ENCODE data around the gene NCAPG2.
"Not testable (repeated sequence)": the region's sequence is repeated elsewhere in the genome, so short reads cannot be mapped to it uniquely, and the experiment has no call there.

Gene NCAPG2

GRCh38 chr7:158676906-158677305 is 27.7 kb downstream of the NCAPG2 start:
- in situ Hi-C loops (cut with HindIII; ENCODE audit: low sequenced_read_pairs): no loop called here

DNA sequence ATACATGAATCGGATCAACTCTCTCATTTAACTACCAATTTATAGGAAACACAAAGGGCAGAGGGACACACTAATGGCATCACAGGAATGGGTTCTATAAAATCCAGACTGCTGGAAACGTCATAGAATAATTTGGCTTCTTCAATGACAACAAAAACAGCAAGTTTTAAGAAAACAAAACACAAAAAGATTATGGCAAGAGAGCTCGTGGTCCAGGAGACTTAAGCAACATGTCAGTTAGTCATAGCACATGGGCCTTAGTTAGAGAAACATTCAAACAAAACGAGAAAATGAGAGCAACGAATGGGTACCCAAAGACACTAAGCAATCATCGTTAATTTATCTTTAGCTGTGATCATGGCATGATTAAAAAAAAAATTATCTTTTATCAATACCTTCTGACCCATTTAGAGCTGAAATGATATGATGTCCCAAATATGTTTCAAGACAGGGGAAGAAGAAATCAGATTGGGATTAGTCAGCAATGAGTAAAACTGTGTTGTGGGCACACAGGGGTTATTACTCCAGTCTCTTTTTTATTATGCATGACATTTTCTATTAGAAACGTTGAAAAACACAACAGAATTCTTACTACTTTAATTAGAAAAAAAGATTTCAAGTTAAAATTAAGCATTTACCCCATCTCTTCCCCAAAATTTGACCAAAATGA is 28.3 kb downstream of the NCAPG2 start:
- in situ Hi-C loops (cut with HindIII; ENCODE audit: low sequenced_read_pairs): no loop called here

- in situ Hi-C loops (cut with HindIII; ENCODE audit: low sequenced_read_pairs): no loop called here
These were observed 31.6 kb downstream of the NCAPG2 start for GRCh38 chr7:158672975-158673374.

DNA sequence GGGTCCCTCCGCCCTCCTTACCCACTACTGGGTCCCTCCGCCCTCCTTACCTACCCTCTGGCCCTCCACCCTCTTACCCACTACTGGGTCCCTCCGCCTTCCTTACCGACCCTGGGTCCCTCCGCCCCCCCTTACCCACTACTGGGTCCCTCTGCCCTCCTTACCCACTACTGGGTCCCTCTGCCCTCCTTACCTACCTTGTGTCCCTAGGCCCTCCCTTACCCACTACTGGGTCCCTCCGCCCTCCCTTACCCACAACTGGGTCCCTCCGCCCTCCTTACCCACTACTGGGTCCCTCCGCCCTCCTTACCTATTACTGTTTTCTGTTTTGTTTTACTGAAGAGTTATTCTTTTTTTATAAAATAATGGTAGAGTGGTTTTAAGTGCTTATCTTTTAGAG is 36.5 kb downstream of the NCAPG2 start:
- in situ Hi-C loops (cut with HindIII; ENCODE audit: low sequenced_read_pairs): not testable (repeated sequence)

- in situ Hi-C loops (cut with HindIII; ENCODE audit: low sequenced_read_pairs): not testable (repeated sequence)
These were observed 37.5 kb downstream of the NCAPG2 start for GRCh38 chr7:158666966-158667678.

GRCh38 chr7:158666401-158666800 is 38.2 kb downstream of the NCAPG2 start:
- in situ Hi-C loops (cut with HindIII; ENCODE audit: low sequenced_read_pairs): no loop called here

- in situ Hi-C loops (cut with HindIII; ENCODE audit: low sequenced_read_pairs): no loop called here
These were observed 40.2 kb downstream of the NCAPG2 start for GRCh38 chr7:158664406-158664805.

- in situ Hi-C loops (cut with HindIII; ENCODE audit: low sequenced_read_pairs): no loop called here
These were observed 41.2 kb downstream of the NCAPG2 start for GRCh38 chr7:158663428-158663741.

DNA sequence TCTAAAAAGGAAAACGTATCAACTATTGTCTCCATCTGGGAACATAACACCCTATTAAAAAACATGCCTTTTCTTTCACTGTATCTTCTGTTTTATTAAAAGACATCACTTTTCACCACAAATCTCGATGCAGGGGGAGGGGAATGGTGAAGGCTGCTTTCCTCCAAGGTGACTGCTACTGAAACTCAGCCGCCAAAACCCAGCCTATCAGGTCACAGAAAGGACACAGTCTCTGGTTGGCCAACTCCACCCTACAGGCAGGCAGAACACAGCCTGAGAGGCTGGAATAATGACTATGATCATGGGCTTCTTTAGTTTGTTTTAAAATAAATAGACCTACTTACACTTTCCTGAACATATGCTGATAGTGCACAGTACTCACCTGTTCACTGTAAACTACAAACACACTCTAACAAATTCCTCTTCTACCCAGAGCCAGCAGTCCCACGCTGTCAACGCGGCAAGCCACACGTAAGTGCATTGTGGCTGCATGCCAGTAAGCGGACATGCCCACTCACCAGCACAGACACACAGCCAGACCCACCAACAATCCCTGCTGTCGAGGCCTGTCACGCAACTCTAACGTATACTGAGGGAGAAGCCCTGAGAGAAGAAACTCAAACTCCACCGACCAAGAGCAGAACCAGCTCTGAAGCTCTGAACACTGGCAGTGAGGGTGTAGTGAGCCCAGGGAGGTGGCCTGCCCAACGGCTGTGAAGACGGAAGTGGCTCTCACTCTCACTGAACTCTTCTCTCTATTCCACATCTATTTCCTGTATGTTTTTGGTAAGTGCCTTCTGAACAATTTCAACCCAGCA is 41.8 kb downstream of the NCAPG2 start:
- in situ Hi-C loops (cut with HindIII; ENCODE audit: low sequenced_read_pairs): no loop called here

DNA sequence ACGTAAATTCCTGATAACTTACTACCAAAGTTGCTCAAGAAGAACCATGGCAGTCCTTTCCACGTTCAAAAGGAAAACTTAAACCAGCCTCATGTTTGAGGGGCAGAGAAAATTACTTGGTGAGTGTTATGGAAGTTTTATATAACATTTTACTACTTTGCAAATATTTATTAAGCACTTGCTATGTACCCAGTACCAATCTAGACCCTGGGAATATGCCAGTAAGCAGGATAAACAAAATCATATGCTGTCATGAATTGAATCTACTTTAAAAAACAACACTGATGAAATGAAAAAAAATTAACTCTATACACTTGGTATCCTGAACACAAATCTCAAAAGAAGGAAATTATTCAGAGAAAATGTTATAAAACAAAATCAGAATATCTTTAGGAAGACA is 46.1 kb downstream of the NCAPG2 start:
- in situ Hi-C loops (cut with HindIII; ENCODE audit: low sequenced_read_pairs): no loop called here

GRCh38 chr7:158657189-158657746 is 47.3 kb downstream of the NCAPG2 start:
- in situ Hi-C loops (cut with HindIII; ENCODE audit: low sequenced_read_pairs): no loop called here

GRCh38 chr7:158655931-158656441 is 48.6 kb downstream of the NCAPG2 start:
- in situ Hi-C loops (cut with HindIII; ENCODE audit: low sequenced_read_pairs): no loop called here

DNA sequence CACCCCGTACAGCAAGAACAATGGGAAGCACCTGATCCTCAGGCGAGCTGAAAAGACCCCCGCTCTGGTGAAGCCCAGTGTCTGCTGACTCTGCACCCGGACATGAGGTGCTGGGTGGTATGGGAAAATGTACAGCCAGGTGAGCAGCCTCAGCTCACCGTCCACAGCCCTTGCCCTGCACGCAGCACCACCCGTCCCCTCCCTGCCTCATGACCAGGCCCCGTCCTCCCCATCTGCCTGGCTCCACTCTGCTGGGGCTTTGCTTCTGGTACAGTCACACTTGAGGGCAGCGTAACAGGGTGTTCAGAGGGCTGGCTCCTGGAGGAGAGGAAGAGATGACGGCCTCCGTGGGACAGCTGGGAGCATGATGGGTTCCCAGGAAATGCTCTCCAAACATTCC is 49.1 kb downstream of the NCAPG2 start:
- in situ Hi-C loops (cut with HindIII; ENCODE audit: low sequenced_read_pairs): no loop called here

GRCh38 chr7:158651968-158652565 is 52.5 kb downstream of the NCAPG2 start:
- in situ Hi-C loops (cut with HindIII; ENCODE audit: low sequenced_read_pairs): loop anchor here (5.0 kb wide), 1 partner anchor 80 kb away; no protein-coding TSS in a partner anchor

GRCh38 chr7:158650821-158651225 is 53.8 kb downstream of the NCAPG2 start:
- in situ Hi-C loops (cut with HindIII; ENCODE audit: low sequenced_read_pairs): loop anchor here (5.0 kb wide), 1 partner anchor 79 kb away; no protein-coding TSS in a partner anchor

GRCh38 chr7:158649279-158649678 is 55.3 kb downstream of the NCAPG2 start:
- in situ Hi-C loops (cut with HindIII; ENCODE audit: low sequenced_read_pairs): no loop called here

DNA sequence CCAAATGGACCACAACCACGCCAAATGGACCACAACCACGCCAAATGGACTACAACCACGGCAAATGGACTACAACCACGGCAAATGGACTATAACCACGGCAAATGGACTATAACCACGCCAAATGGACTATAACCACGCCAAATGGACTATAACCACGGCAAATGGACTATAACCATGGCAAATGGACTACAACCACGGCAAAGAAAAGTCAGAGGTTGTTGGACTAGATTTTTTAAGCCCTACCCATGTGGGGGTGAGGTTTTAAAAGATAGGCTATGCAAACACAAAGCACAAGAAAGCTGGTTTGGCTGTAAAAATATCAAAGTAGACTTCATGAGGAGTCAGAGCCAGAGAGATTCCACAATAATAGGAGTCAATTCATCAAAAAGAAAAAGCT is 55.8 kb downstream of the NCAPG2 start:
- in situ Hi-C loops (cut with HindIII; ENCODE audit: low sequenced_read_pairs): no loop called here

DNA sequence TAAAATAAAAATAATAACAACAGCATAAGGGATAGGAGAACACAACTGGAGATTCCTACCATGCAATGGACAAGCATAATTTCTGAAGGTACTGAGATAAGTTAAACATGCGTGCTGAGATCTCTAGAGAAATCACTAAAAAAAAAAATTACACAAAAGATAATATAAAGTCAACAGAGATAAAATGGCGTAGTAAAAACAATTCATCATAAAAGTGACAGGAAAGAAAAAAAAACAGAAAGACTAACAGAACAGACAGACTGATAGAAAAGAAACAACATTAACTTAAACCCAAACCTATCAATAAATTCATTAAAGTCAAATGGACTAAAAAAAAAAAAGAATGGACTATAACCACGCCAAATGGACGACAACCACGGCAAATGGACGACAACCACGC is 56.4 kb downstream of the NCAPG2 start:
- in situ Hi-C loops (cut with HindIII; ENCODE audit: low sequenced_read_pairs): no loop called here

DNA sequence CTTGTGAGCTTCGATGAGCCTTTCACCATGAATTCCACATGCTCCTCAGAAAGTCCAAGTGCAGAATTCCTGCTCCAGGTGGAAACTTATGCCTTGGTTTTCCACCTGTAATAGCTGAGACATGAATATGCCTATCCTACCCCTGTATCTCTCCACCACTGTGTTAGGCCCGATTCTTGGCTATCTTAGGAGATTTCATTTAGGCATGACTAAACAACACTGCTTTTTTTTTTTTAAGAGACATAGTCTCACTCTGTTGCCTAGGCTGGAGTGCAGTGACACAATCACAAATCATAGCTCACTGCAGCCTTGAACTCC is 57.2 kb downstream of the NCAPG2 start:
- in situ Hi-C loops (cut with HindIII; ENCODE audit: low sequenced_read_pairs): no loop called here

- in situ Hi-C loops (cut with HindIII; ENCODE audit: low sequenced_read_pairs): no loop called here
These were observed 57.7 kb downstream of the NCAPG2 start for GRCh38 chr7:158646766-158647474.
